GM23248 (cell line): Measurements from ENCODE around the gene MYPOP.

Experiments used
- EZH2 ChIP-seq: fragments of 200-600 bp; sonication (generic); IDR thresholded peaks from 2 replicates; pipeline ENCODE4 v1.6.1; 2018; ENCODE audit warnings: antibody characterized with exemption, mild to moderate bottlenecking; ENCODE audit not compliant: insufficient read depth, poor library complexity, severe bottlenecking
- EZH2phosphoT487 ChIP-seq: fragments of 200-600 bp; sonication (generic); IDR thresholded peaks from 2 replicates; pipeline ENCODE4 v1.6.1; 2018; ENCODE audit warnings: antibody characterized with exemption, moderate library complexity, mild to moderate bottlenecking, low read depth; ENCODE audit not compliant: insufficient read depth

DNA sequence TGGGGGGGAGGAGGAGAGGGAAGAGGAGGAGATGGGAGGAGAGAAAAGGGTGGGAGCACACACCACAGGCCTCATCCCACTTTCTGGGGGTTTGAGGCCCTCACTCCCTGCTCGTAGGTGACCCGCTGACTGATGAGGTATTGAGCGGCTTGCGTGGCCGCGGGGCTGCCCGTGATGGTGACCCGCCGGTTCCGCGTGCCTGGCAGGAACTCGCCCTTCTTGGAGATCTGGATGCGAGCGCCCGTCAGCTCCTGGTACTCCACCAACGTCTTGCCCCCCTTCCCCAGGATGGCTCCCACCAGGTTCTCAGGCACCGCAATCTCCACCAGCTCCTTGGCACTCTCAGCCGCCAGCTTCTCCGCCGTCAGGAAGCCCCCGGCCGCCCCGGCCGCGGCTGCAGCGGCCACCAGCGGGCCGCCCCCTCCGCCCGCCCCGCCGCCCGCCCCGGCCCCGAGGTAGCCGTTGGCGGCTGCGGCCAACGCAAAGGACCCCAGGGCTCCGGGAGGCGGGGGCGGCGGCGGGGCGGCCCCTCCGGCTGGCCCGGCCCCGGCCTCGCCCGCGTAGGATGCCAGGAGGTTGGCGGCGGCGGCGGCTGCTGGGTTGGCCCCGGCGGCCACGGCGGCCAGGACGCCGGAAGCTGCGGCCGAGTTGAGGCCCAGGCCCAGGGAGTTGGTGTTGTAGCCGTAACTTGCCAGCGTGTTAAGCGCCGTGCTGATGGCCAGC lies 37.5 kb upstream of the MYPOP start:
- TF ChIP-seq EZH2 (no peak), EZH2phosphoT487 (no peak)
